Measurements from ENCODE around the gene MDH1. TPM values are rescaled to one million over a fixed set of nuclear protein-coding genes. Genes with fewer than 3 reads are reported as not detected.

Gene MDH1
- total RNA-seq, 1 donor from 2014 or later: 123 TPM

DNA sequence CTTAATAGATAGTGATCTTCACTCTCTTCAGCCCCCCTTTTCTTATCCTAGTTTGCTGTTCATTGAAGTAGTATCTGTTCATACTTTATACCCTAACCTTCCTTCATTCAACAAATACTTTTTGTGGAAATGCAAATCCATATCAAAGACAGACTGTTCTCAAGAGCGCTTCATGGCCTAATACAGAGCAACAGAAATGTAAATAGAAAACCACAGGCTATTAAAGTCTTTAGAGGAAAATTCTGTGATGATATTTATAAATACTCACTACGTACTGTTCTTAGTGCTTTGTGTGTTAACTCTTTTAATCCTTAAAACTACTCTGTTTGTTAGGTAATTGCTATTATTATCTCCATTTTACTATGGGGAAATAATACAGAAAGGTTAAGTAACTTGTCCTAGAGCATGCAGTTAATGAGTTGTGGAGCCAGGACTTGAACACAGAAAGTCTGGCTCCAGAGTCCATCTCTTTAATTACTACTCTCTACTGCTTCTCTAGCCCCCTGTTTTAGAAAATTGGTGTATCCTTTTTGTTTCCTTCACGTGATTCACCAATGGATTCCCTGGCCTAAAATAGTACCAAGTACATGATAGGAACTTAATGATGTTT is 2.9 kb downstream of the MDH1 start:
- intact Hi-C loops (cut with DNase I): no loop called here
- Histone ChIP-seq H3K4me3 (no peak overlapping the region), H3K27me3 (ENCODE audit: low read depth) (no peaks in the 10 kb centered on the region), H3K27ac (no peak overlapping the region), H3K9me3 (no peaks in the 10 kb centered on the region), H3K36me3 (peaks cover 38% of the 10 kb centered on the region), H3K4me1 (peaks cover 40% of the 10 kb centered on the region)
- no peak for ATAC-seq
- TF ChIP-seq, protein P1, sequence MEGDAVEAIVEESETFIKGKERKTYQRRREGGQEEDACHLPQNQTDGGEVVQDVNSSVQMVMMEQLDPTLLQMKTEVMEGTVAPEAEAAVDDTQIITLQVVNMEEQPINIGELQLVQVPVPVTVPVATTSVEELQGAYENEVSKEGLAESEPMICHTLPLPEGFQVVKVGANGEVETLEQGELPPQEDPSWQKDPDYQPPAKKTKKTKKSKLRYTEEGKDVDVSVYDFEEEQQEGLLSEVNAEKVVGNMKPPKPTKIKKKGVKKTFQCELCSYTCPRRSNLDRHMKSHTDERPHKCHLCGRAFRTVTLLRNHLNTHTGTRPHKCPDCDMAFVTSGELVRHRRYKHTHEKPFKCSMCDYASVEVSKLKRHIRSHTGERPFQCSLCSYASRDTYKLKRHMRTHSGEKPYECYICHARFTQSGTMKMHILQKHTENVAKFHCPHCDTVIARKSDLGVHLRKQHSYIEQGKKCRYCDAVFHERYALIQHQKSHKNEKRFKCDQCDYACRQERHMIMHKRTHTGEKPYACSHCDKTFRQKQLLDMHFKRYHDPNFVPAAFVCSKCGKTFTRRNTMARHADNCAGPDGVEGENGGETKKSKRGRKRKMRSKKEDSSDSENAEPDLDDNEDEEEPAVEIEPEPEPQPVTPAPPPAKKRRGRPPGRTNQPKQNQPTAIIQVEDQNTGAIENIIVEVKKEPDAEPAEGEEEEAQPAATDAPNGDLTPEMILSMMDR (IDR thresholded peaks at IDR 0.05): no peak
- no peak for DNase-seq

DNA sequence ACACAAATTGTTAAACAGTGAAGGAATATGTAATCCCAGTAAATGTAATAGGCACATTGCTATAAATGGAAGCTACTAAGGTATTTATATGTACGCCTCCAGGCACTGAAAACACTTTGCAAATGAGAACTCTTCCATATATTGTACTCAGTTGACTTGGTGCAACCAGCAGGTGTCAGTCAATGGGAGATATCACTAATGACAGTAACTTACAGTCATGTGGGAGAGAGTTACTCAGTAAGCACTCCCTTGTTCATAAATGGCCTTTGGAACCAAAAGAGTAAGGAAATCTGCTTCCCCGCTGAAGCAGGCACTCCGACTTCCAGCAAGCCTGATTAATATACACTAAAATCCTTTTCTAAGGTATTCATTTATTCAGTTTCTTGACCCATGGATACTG is 5.9 kb downstream of the MDH1 start:
- intact Hi-C loops (cut with DNase I): no loop called here
- H3K4me3 ChIP-seq: no peak overlapping the region
- peaks cover 27% of the 10 kb centered on the region for H3K4me1 ChIP-seq
- H3K9me3 ChIP-seq: no peaks in the 10 kb centered on the region
- no peak for ATAC-seq
- no peaks in the 10 kb centered on the region for H3K27me3 ChIP-seq (ENCODE audit: low read depth)
- no peak overlapping the region for H3K27ac ChIP-seq
- H3K36me3 ChIP-seq: peaks cover 62% of the 10 kb centered on the region
- no peak for DNase-seq
- TF ChIP-seq, protein P1 (IDR thresholded peaks at IDR 0.05): no peak

DNA sequence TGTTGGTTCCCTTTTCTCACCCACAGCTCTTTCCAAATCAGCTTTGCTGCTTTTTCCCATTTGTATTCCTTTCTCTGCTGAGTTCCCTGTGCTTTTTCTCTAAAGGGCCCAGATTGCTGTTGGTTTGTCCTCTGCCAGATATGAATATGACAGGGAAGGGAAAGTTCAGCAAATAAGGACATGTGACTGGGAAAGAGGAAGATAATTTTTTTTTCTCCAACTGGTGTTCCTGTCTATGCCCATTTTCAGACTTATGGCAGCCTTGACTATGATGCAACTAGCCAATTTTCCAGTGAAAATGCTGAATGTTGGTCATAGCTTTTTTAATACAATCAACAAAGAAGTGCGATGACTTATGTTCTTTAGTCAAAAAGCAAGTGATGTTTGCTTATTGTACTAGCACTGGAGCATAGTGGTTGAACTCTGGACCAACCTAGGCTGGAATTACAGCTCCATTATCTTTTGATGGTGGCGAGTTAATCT is 7.7 kb downstream of the MDH1 start:
- DNase-seq: no peak
- Histone ChIP-seq H3K4me1 (peaks cover 9% of the 10 kb centered on the region), H3K27ac (no peak overlapping the region), H3K36me3 (peaks cover 80% of the 10 kb centered on the region), H3K9me3 (no peaks in the 10 kb centered on the region), H3K4me3 (no peak overlapping the region), H3K27me3 (ENCODE audit: low read depth) (no peaks in the 10 kb centered on the region)
- intact Hi-C loops (cut with DNase I): no loop called here
- peak; percentile 32 to 46 for ATAC-seq
- TF ChIP-seq, protein P1 (IDR thresholded peaks at IDR 0.05): no peak

DNA sequence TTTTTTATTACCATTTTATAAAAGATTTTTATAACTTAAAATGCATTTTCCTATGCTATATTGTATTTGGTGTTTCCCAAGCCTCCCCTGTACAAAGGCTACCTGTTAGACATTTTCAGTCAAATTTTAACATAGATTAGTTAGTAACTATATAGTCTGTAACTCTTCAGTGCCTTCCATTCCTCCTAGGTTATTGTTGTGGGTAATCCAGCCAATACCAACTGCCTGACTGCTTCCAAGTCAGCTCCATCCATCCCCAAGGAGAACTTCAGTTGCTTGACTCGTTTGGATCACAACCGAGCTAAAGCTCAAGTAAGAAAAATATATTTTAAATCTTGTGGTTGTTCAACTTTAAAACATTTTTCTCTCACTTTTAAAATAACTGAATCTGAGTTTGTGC is 10.2 kb downstream of the MDH1 start:
- H3K4me3 ChIP-seq: no peak overlapping the region
- TF ChIP-seq, protein P1 (IDR thresholded peaks at IDR 0.05): no peak
- H3K36me3 ChIP-seq: peaks cover 94% of the 10 kb centered on the region
- H3K9me3 ChIP-seq: no peaks in the 10 kb centered on the region
- ATAC-seq (no peak), DNase-seq (no peak)
- intact Hi-C loops (cut with DNase I): no loop called here
- no peak overlapping the region for H3K27ac ChIP-seq
- no peaks in the 10 kb centered on the region for H3K27me3 ChIP-seq (ENCODE audit: low read depth)
- no peaks in the 10 kb centered on the region for H3K4me1 ChIP-seq

DNA sequence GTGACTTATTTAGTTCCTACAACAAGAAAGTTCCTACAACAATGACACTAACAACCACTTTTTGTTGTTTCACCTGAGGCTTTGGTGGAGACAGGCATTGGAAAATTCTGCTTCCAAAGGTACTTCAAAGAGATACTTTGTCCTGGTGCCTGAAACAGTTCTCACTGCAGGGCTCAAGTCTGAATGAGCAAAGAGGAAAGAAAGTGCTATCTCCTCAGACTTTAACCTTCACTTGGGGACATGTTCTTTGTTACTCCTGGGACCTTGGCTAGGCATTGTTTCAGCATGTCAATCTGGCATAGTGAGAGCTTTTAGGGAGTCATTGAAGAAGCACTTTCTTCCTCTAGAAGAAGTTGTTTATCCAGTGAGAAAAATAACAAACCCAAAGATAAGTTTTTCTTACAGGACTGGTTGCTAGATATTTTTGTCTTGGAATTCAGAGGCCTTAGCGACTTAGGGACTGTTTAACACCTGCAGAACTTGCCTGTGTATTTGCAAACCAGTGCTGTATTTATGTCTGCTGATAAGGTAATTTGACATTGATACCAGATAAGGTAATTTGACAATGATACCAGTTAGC is 12.2 kb downstream of the MDH1 start:
- H3K36me3 ChIP-seq: peaks cover 94% of the 10 kb centered on the region
- intact Hi-C loops (cut with DNase I): no loop called here
- H3K27me3 ChIP-seq (ENCODE audit: low read depth): no peaks in the 10 kb centered on the region
- H3K9me3 ChIP-seq: no peaks in the 10 kb centered on the region
- H3K4me1 ChIP-seq: no peaks in the 10 kb centered on the region
- no peak overlapping the region for H3K27ac ChIP-seq
- ATAC-seq (no peak), DNase-seq (no peak)
- H3K4me3 ChIP-seq: no peak overlapping the region
- TF ChIP-seq, protein P1 (IDR thresholded peaks at IDR 0.05): no peak
